ENCODE results near the gene MARK4.
"Not testable (repeated sequence)": the region's sequence is repeated elsewhere in the genome, so short reads cannot be mapped to it uniquely, and the experiment has no call there.

MARK4 gene

DNA sequence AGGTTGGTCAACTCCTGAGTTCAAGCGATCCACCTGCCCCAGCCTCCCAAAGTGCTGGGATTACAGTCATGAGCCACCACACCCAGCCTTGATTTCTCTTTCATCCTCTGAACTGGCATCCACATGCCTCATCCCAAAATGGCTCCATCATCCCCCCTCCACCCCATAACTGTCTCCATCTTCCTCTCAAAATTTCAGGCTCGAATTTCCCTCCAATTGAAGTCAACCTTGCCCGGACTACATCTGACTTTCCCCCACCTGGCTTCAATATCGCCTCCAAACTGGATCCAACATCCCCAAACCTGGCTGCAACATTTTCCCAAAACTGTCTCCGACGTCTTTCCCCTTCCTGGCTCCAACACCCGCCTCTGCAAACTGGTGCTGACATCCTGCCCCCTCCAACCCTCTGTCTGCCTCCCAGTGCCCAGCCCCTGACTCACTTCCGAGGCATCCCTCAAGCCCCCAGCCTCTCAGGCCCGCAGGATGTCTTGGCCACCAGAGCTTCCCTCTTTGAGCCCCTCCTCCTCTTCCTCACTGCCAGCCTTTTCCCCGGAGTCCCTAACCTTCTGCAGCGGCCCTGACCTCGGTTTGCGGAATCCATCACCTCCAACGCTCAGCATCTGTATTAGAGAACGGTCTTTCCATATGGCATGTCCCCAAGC, 6.8 kb upstream of the MARK4 start:
- DNase-seq, result no peak

DNA sequence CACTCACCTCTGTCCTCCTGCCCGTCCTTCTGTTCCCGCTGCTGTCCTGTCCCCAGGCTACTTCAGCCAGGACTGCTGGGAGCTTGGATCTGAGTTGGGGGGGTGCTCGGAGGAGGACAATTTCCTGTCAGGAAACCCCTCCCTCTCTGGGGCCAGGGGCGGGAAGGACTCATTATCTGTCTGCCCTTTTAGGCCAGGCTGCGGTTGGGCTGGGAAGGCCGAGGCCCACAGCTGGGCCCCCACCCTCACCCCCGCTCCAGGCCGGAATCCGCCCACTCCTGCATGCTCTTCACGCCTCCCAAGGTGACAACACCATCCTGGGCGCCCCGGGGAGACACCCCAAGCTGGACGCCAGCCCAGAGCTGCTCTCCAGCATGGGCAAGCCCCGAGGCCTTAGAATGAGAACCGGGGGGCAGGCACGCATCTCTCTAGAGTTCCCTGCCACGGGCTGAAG, 5.7 kb upstream of the MARK4 start, which contains the start of gene EXOC3L2:
Gene EXOC3L2, minus strand, starts transcription at position 74 of the 454 bp plus-strand sequence. CDS start 6,362 bp downstream, outside the sequence.
- no peak for DNase-seq

GRCh38 chr19:45245826-45246225, 5.2 kb upstream of the MARK4 start:
- no peak for DNase-seq

- no peak for DNase-seq
Observed at GRCh38 chr19:45247136-45247535, 3.9 kb upstream of the MARK4 start.

DNA sequence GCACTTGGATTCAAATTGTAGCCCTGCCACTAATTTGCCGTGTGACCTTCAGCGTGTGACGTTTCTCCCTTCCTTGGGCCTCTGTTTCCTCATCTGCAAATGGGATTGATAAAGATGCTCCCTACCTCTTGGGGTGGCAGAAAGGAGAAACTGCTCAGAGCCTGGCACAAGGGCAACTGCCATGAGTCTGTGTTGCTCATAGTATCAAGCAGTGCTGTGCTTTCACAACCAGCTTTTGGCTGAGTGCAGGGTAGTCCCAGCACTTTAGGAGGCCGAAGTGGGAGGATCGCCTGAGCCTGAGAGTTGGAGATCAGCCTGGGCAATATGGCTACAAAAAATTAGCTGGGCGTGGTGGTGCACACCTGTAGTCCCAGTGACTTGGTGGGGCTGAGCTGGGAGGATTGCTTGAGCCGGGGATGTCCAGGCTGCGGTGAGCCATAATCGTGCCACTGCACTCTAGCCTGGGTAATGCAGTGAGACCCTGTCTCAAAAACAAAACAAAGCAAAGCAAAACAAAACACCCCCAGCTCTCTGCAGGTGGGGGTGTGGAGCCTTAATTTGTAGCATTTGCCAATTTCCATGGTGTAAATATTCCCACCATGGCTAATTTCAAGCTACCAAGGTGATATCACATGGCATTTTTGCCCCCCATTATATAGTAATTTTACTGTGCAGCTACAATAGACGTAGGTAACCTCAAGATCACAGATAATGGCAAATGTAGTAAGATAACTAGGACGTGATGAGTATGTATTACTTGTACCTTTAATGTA, 1.6 kb upstream of the MARK4 start:
- DNase-seq, result no peak

DNA sequence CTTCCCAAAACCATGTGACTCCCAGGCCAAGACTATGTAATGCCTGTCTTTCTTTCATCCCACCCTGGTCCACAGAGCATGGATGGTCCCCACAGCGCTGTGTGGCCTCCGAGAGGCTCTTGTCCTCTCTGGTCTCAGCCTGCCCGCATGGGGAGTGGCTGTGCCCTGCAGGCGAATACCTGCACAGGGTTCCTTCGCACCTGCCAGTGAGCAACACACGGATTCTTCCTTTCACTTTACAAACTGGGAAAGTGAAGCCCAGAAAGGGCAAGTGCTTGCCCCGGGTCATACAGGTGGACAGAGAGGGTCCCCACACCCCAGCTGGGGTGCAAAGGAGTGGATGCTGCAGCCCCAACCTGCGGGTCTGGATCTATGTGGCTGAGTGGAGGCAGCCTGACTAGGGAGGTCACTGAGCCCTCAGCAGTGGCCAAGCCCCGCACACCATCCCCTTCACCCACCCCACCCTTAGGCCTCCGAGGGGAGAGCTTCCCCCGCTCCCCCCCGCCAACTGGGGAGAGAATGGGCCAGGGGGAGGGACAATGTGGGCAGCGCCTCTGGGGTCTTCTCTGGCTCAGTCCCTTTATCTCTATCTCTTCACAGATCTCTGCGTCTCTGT, 747 bp upstream of the MARK4 start:
- no peak for DNase-seq

DNA sequence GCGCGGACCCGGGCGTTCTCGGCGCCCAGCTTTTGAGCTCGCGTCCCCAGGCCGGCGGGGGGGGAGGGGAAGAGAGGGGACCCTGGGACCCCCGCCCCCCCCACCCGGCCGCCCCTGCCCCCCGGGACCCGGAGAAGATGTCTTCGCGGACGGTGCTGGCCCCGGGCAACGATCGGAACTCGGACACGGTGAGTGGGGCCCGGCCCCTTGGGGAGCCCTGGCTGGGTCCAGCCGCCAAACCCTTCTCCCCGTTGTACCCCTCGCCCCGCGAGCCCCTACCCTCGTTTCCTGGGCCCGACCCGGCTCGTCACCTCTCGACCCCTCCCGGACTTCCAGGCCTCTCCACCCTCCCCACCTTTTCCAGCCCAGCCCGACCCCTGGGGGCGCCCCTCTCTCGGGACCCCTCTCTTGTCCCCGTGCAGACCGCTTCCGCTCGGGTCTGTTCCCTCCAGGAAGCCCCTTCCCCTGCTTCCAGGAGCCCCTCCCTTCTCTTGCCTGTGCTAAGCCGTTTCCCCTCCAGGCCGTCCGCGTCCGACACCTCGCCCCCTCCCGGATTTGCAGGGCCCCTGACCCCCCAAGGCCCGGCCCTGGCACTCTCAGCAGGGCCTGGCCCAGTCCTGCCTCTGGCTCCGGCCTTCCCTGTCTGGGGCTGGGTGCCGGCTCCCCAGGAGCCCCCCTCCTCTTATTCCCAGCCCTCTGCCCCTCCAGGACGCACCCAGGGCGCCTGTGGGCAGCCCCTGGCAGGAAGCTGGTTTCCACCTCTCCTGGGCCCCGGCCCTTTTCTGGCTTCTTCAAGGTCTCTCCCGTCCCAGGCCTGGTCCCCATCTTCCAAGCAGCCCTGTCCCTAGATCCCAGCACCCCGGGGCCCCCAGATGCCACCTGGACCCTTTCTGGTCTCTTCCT, 632 bp downstream of the MARK4 start:
- DNase-seq, result no peak

DNA sequence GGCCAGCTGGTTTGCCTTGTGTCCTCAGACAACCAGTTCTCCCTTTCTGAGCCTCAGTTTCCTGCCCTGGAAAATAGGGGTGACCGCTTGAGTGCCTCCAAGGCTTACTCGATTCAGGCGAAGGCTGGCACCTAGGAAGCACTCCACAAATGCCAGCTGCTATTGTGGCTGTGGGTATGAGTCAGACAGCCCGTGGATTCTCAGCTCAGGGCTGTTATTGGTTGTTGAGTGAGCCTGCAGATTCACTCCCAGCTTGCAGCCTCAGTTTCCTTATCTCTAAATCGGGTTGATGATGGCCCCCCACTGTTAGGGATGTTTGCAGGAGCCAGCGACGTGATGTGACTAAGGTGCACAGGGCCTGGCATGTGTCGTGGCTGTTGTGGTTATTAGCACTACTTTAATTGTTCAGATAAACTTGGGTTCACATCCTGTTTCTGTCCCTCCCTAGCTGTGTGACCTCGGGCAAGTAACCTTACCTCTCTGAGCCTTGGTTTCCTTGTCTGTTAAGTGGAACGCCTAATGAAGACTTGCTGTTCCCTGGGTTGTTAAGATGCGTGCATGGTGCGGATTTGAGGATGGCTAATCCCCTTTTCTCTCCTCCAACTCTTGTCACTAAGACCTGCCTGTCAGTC, 2.4 kb downstream of the MARK4 start:
- DNase-seq, result no peak

GRCh38 chr19:45254044-45254531, 3.0 kb downstream of the MARK4 start:
- DNase-seq, result no peak

DNA sequence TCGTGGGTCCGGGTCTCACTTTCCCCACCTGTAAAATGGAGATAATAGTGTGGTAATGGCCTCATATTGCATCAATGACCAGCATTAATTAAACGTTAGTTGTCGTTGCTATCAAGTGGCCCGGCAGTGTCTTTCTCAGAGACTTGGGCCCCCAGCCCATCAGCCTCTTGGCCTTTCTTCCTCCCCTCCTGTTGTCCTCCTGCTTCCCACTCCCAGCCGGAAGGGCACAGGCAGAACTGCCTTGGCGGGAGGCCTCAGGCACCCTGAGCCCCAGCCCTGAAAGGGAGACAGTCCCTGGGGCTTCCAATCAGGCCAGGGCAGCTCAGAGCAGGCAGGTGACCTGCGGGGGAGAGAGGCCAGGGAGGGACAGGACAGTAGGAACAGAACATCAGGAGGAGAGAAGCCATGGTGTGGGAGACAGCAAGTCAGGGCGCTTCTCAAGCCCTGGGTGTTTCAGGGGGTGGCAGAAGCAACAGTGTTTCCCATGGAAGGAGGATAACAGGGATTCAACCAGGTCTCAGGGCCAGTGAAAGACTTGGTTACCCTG, 4.6 kb downstream of the MARK4 start:
- DNase-seq, result no peak

DNA sequence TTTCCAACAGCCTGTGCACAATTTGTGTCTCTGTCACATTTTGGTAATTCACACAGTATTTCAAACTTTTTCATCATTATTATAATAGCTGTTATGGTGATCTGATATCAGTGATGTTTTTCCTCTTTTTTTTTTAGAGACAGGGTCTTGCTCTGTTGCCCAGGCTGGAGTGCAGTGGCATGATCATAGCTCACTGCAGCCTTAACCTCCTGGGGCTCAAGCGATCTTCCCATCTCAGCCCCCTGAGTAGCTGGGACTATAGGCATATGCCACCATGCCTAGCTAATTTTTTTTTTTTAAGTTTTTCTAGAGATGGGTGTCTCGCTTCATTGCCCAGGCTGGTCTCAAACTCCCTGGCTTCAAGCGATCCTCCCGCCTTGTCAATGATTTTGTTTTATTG, 5.8 kb downstream of the MARK4 start:
- DNase-seq, result no peak

DNA sequence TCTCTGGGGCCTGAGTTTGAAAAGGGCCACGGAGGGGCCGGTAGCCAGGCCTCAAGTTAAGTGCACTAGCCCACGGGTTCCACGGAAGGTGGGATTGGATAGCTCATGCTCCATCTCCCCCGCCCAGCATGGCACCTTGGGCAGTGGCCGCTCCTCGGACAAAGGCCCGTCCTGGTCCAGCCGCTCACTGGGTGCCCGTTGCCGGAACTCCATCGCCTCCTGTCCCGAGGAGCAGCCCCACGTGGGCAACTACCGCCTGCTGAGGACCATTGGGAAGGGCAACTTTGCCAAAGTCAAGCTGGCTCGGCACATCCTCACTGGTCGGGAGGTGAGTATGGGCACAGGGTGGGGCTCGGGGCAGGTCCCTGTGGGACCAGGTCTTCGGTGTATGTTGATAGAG, 7.8 kb downstream of the MARK4 start:
- no peak for DNase-seq

- no peak for DNase-seq
Observed at GRCh38 chr19:45262570-45262969, 11.5 kb downstream of the MARK4 start.

DNA sequence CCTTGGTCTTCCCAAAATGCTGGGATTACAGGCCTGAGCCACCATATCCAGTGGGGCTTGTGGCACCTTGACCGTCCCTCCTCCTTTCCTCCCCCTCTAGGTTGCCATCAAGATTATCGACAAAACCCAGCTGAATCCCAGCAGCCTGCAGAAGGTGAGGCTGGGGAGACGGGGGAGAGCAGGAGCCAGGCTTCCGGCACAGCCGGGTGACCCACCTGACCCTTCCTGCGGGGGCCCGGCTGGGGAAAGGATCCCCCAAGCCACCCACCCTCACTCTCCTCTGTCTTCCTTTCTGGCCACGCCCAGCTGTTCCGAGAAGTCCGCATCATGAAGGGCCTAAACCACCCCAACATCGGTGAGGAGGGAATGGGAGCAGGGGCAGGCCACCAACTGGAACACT, 11.9 kb downstream of the MARK4 start:
- no peak for DNase-seq

DNA sequence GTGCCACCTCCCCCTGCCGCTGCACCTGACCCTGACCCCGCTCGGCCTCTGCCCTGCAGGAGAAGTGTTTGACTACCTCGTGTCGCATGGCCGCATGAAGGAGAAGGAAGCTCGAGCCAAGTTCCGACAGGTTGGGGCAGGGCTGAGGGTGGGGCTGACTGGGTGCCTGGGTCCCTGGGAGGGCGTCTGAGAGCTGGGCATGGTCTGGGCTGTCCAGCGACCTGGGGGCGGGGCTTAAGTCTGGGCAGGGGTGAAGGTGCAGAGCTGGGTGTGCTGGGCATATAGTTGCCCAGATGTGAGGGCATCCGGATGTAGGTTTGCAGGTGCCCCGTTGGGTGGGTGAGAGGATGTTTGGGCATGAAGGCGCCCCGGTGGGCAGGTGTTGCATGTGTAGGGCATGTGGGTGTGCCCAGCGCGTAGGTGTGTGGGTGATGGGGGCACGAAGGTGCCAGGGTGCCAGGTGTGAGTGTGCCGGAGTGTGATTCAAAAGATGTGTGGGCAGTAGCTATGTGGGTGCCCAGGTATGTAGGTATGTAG, 13.8 kb downstream of the MARK4 start:
- DNase-seq, result no peak

GRCh38 chr19:45265375-45265774, 14.3 kb downstream of the MARK4 start:
- DNase-seq, result no peak

GRCh38 chr19:45267296-45267695, 16.2 kb downstream of the MARK4 start:
- no peak for DNase-seq

GRCh38 chr19:45269939-45270338, 18.9 kb downstream of the MARK4 start:
- DNase-seq, result not testable (repeated sequence)

- DNase-seq, result no peak
Observed at GRCh38 chr19:45271098-45271734, 20.1 kb downstream of the MARK4 start.

GRCh38 chr19:45271735-45272108, 20.7 kb downstream of the MARK4 start:
- no peak for DNase-seq

DNA sequence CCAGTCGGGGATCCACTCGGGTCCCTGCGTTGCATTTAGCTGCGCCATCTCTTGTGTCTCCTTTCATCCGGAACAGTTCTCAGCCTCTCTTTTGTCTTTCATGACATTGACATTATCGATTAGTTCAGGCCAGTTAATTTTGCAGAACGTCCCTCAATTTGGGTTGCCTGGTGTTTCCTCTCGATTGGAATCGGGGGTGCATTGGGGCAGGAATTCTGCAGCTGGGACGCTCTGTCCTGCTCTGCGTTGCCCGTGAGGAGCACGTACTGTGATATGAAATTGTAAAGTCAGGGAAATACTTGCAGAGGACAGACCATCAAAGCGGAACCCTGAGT, 22.4 kb downstream of the MARK4 start:
- DNase-seq, result no peak

Data from activated CD4-positive, alpha-beta T cell treated with anti-CD3 and anti-CD28 coated beads for 1 hour (primary cell).